ENCODE measurements around the gene ZNF385C. TPM values are rescaled to one million over a fixed set of nuclear protein-coding genes. Genes with fewer than 3 reads are reported as not detected.

ZNF385C gene
- total and polyA plus RNA-seq, 2 of the 13 experiments (the other 11 are each of a cell fraction or from before 2014, with no cell fraction given) = 2.3 to 6.1 TPM

DNA sequence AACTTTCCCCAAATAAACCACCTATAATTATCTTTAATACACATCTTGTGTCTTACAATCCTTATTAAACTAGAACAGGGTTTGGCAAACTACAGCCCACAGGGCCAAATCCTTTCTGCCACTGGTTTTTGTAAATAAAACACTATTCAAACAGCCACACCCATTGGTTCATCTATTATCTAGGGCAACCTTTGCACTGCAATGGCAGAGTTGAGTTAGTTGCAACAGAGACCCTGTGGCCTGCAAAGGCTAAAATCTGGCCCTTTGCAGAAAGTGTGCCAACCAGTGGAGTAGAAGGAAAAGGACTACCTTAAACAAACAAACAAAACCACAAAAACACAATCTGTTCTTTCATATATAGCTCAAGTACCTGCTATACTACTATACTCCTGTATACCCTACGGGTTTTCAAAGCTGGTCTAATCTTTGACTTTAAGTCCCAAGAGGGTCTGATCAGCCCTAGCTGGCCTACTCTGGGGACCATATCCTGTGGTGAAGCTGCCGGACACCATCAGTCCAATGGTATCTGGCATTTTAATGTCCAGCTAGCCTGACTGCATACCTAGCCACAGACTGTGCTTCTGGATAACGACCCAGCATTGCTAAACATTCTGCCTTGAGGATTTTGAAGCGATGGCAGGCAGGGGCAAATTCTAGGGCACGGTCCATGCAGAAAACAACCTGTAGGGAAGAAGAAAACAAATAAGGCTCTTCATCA, 108.4 kb downstream of the ZNF385C start (continued):
- TF ChIP-seq ZNF34 (CRISPR knock-in tag; IDR thresholded peaks at IDR 0.05; ENCODE audit: borderline replicate concordance) = no peak
- TF ChIP-seq RFX3 (CRISPR knock-in tag; IDR thresholded peaks at IDR 0.05) = no peak
- TF ChIP-seq JDP2 (CRISPR knock-in tag; IDR thresholded peaks at IDR 0.05; ENCODE audit: borderline replicate concordance) = no peak
- no peak for TF ChIP-seq SUZ12 (IDR thresholded peaks at IDR 0.05; ENCODE audit: low read depth, low read length)
- TF ChIP-seq, protein P1, sequence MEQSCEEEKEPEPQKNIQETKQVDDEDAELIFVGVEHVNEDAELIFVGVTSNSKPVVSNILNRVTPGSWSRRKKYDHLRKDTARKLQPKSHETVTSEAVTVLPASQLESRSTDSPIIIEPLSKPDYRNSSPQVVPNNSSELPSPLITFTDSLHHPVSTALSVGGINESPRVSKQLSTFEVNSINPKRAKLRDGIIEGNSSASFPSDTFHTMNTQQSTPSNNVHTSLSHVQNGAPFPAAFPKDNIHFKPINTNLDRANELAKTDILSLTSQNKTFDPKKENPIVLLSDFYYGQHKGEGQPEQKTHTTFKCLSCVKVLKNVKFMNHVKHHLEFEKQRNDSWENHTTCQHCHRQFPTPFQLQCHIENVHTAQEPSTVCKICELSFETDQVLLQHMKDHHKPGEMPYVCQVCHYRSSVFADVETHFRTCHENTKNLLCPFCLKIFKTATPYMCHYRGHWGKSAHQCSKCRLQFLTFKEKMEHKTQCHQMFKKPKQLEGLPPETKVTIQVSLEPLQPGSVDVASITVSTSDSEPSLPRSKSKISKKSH (CRISPR knock-in tag; IDR thresholded peaks at IDR 0.05; ENCODE audit: borderline replicate concordance) = no peak
- no peak for TF ChIP-seq RELA (CRISPR knock-in tag; IDR thresholded peaks at IDR 0.05)
- 0 out of 2 replicates have a peak, but pooled peaks have one; percentile 37 for TF ChIP-seq SP140L (CRISPR knock-in tag; IDR thresholded peaks at IDR 0.05; ENCODE audit: borderline replicate concordance)
- peak; percentile 92; the same call in 1 of the 2 replicates for TF ChIP-seq SMAD3 (CRISPR knock-in tag; IDR thresholded peaks at IDR 0.05)
- no peak for TF ChIP-seq ZNF660 (CRISPR knock-in tag; IDR thresholded peaks at IDR 0.05; ENCODE audit: borderline replicate concordance, low read depth)
- TF ChIP-seq MATR3 (CRISPR knock-in tag; IDR thresholded peaks at IDR 0.05) = no peak
- TF ChIP-seq TBX2 (CRISPR knock-in tag; IDR thresholded peaks at IDR 0.05; ENCODE audit: borderline replicate concordance) = peak; percentile 61; the same call in 1 of the 2 replicates
- no peak for TF ChIP-seq RFXAP (CRISPR knock-in tag; IDR thresholded peaks at IDR 0.05; ENCODE audit: borderline replicate concordance)
- no peak for TF ChIP-seq TP53 (CRISPR knock-in tag; conservative IDR thresholded peaks at IDR 0.05)
- no peak for TF ChIP-seq BATF2 (CRISPR knock-in tag; IDR thresholded peaks at IDR 0.05)
- no peak for TF ChIP-seq USF2 (IDR thresholded peaks at IDR 0.05; ENCODE audit: low read depth, low read length)
- TF ChIP-seq USF2 (CRISPR knock-in tag; IDR thresholded peaks at IDR 0.05; ENCODE audit: borderline replicate concordance) = no peak
- TF ChIP-seq MYNN (CRISPR knock-in tag; IDR thresholded peaks at IDR 0.05; ENCODE audit: low read depth) = no peak
- TF ChIP-seq FIP1L1 (IDR thresholded peaks at IDR 0.05; ENCODE audit: borderline replicate concordance, insufficient read depth, low read depth, low read length) = no peak
- peak; percentile 58; the same call in 1 of the 2 replicates for TF ChIP-seq SOX13 (IDR thresholded peaks at IDR 0.05)
- peak in 1 of 2 experiments; percentile 96; a peak in 2 of 4 replicates for TF ChIP-seq SOX13 (CRISPR knock-in tag; conservative IDR thresholded peaks at IDR 0.05 in 1 of 2, IDR thresholded peaks at IDR 0.05 in 1 of 2)
- TF ChIP-seq ZNF558 (CRISPR knock-in tag; IDR thresholded peaks at IDR 0.05; ENCODE audit: borderline replicate concordance) = no peak
- TF ChIP-seq YY1 (IDR thresholded peaks at IDR 0.05; ENCODE audit: insufficient read depth, insufficient replicate concordance, low read depth, low read length) = peak; percentile 35
- TF ChIP-seq ZNF496 (CRISPR knock-in tag; IDR thresholded peaks at IDR 0.05; ENCODE audit: insufficient replicate concordance) = no peak
- TF ChIP-seq CBX2 (IDR thresholded peaks at IDR 0.05; ENCODE audit: low read depth, low read length) = no peak
- TF ChIP-seq CBX2 (CRISPR knock-in tag; IDR thresholded peaks at IDR 0.05; ENCODE audit: low read depth) = no peak
- TF ChIP-seq ZSCAN31 (CRISPR knock-in tag; IDR thresholded peaks at IDR 0.05; ENCODE audit: low read depth) = no peak
- no peak for TF ChIP-seq DR1 (CRISPR knock-in tag; IDR thresholded peaks at IDR 0.05)
- no peak for TF ChIP-seq RFXANK (CRISPR knock-in tag; IDR thresholded peaks at IDR 0.05)
